PC-3 (cell line): ENCODE measurements around the gene ITGA1. TPM values are rescaled to one million over a fixed set of nuclear protein-coding genes. Genes with fewer than 3 reads are reported as not detected.
A peak's percentile ranks its signal among the peaks of the same experiment; 100 is the strongest.

Experiments used
- ATAC-seq: fragments of 200-7000 bp; cut with Tn5 transposase; 2 replicates; pipeline ENCODE4 v1.9.1; 2020; ENCODE audit warnings: mild to moderate bottlenecking, moderate library complexity
- BruUV-seq: library from RNA; stranded (reverse); fragments of 400-500 nt; replicated peaks from 2 replicates; lab custom pipeline; 2021; lab: Mats Ljungman, UMichigan
- CTCF ChIA-PET: fragments of 300-600 bp; sonication (Branson Sonifier 250); formaldehyde crosslinking; loops from one replicate; lab custom pipeline; 2022; ENCODE audit warnings: antibody characterized with exemption; lab: Charles Lee
- POLR2A ChIA-PET: fragments of 300-600 bp; sonication (Branson Sonifier 250); formaldehyde crosslinking; loops from one replicate; lab custom pipeline; 2022; ENCODE audit warnings: antibody characterized with exemption; ENCODE audit not compliant: unreplicated experiment; lab: Charles Lee
- DNase-seq: peaks from one replicate; pipeline ENCODE4 v3.0.0-alpha.2; 2015
- H2AFZ ChIP-seq: fragments of 300-600 bp; sonication (generic); 2 replicates; pipeline ENCODE4 v1.6.0; 2016; ENCODE audit warnings: antibody characterized with exemption, low read length
- H3F3A ChIP-seq: fragments of 300-600 bp; sonication (generic); one replicate; pipeline ENCODE4 v1.6.0; 2017; ENCODE audit warnings: antibody characterized with exemption, low read length, control low read depth, mild to moderate bottlenecking; ENCODE audit not compliant: unreplicated experiment
- H3K27ac ChIP-seq: fragments of 300-600 bp; sonication (generic); 2 replicates; pipeline ENCODE4 v1.5.1; 2016; ENCODE audit warnings: mild to moderate bottlenecking, low read length
- H3K27me3 ChIP-seq: fragments of 300-600 bp; sonication (generic); 2 replicates; pipeline ENCODE4 v1.6.1; 2016; ENCODE audit warnings: low read length, mixed read lengths
- H3K36me3 ChIP-seq: fragments of 300-600 bp; sonication (generic); 2 replicates; pipeline ENCODE4 v1.6.1; 2016; ENCODE audit warnings: low read depth, mixed run types, low read length, mixed read lengths
- H3K4me1 ChIP-seq: fragments of 300-600 bp; sonication (generic); 2 replicates; pipeline ENCODE4 v1.5.1; 2016; ENCODE audit warnings: low read length; ENCODE audit not compliant: insufficient read depth
- H3K4me2 ChIP-seq: fragments of 300-600 bp; sonication (generic); 2 replicates; pipeline ENCODE4 v1.6.0; 2016; ENCODE audit warnings: low read length
- H3K4me3 ChIP-seq: fragments of 300-600 bp; sonication (generic); 2 replicates; pipeline ENCODE4 v1.5.1; 2016; ENCODE audit warnings: mild to moderate bottlenecking, low read length, mixed read lengths
- H3K79me2 ChIP-seq: fragments of 300-600 bp; sonication (generic); 2 replicates; pipeline ENCODE4 v1.6.1; 2017; ENCODE audit warnings: low read length, mixed read lengths
- H3K9ac ChIP-seq: fragments of 300-600 bp; sonication (generic); 2 replicates; pipeline ENCODE4 v1.6.0; 2016; ENCODE audit warnings: mild to moderate bottlenecking, low read length
- H3K9me2 ChIP-seq: fragments of 300-600 bp; sonication (generic); replicated peaks from 2 replicates; pipeline ENCODE4 v1.6.1; 2016; ENCODE audit warnings: mixed run types, low read length, mixed read lengths
- H3K9me3 ChIP-seq: fragments of 300-600 bp; sonication (generic); 2 replicates; pipeline ENCODE4 v1.6.1; 2016; ENCODE audit warnings: low read length, mixed read lengths
- H4K20me1 ChIP-seq: fragments of 300-600 bp; sonication (generic); 2 replicates; pipeline ENCODE4 v1.6.1; 2016; ENCODE audit warnings: low read length, mixed read lengths
- CTCF ChIP-seq: fragments of 300-600 bp; sonication (generic); conservative IDR thresholded peaks from 2 replicates; pipeline ENCODE4 v1.5.1; 2017; ENCODE audit warnings: antibody characterized with exemption, low read depth, mild to moderate bottlenecking, low read length
- EZH2 ChIP-seq: fragments of 300-600 bp; sonication (generic); IDR thresholded peaks from one replicate; pipeline ENCODE4 v1.6.1; 2017; ENCODE audit warnings: antibody characterized with exemption, mild to moderate bottlenecking, low read length; ENCODE audit not compliant: unreplicated experiment
- EZH2phosphoT487 ChIP-seq: fragments of 300-600 bp; sonication (generic); IDR thresholded peaks from 2 replicates; pipeline ENCODE4 v1.6.1; 2018; ENCODE audit warnings: mild to moderate bottlenecking, antibody characterized with exemption, low read length, borderline replicate concordance
- intact Hi-C: fragments of 100-400 bp; cut with micrococcal nuclease; formaldehyde crosslinking; loops from 2 replicates; pipeline ENCODE4 v1.9.0; 2023
- total RNA-seq: library from RNA; depleted of rRNA; stranded (reverse); fragments of >200 nt; gene quantifications from 2 replicates; pipeline ENCODE4 v1.2.3, GENCODE V29; 2014

Gene ITGA1
- total RNA-seq, 1 experiment from 2014 or later = 4.7 TPM

GRCh38 chr5:52796031-52796430 lies 8.3 kb downstream of the ITGA1 start:
- H3K36me3 ChIP-seq = peaks cover 2% of the 10 kb centered on the region; the same call in 1 of the 2 replicates
- H3F3A ChIP-seq = no peaks in the 10 kb centered on the region
- DNase-seq (no peak), ATAC-seq (no peak)
- no peaks in the 10 kb centered on the region for H3K27me3 ChIP-seq
- H3K4me1 ChIP-seq = peaks cover 13% of the 10 kb centered on the region; the same call in 1 of the 2 replicates
- no peak overlapping the region for H3K9ac ChIP-seq
- H3K79me2 ChIP-seq = peaks cover 28% of the 10 kb centered on the region
- no peak overlapping the region for H3K27ac ChIP-seq
- TF ChIP-seq CTCF (no peak), EZH2phosphoT487 (no peak)
- H3K9me2 ChIP-seq = no peaks in the 10 kb centered on the region
- no TSS peak for BruUV-seq
- POLR2A ChIA-PET = no interaction called here
- intact Hi-C loops = no loop called here
- no peaks in the 10 kb centered on the region for H3K9me3 ChIP-seq
- CTCF ChIA-PET = no interaction called here
- no peak overlapping the region for H2AFZ ChIP-seq
- H3K4me2 ChIP-seq = no peak overlapping the region
- no peak overlapping the region for H3K4me3 ChIP-seq
- H4K20me1 ChIP-seq = peaks cover 11% of the 10 kb centered on the region

GRCh38 chr5:52796516-52797103 lies 8.9 kb downstream of the ITGA1 start:
- ATAC-seq (no peak), DNase-seq (no peak)
- ChIA-PET CTCF (no interaction called here), POLR2A (interaction anchor here (0.5 kb wide), 1 partner anchor 170 kb away, joined by 3 read pairs; no protein-coding TSS in a partner anchor)
- H3F3A ChIP-seq = no peaks in the 10 kb centered on the region
- H4K20me1 ChIP-seq = peaks cover 15% of the 10 kb centered on the region
- no TSS peak for BruUV-seq
- TF ChIP-seq EZH2phosphoT487 (no peak), EZH2 (no peak), CTCF (no peak)
- H3K4me3 ChIP-seq = no peak overlapping the region
- peaks cover 13% of the 10 kb centered on the region; the same call in 1 of the 2 replicates for H3K4me1 ChIP-seq
- H3K4me2 ChIP-seq = no peak overlapping the region
- H3K27me3 ChIP-seq = no peaks in the 10 kb centered on the region
- H2AFZ ChIP-seq = no peak overlapping the region
- no peaks in the 10 kb centered on the region for H3K9me3 ChIP-seq
- intact Hi-C loops = no loop called here
- H3K36me3 ChIP-seq = peaks cover 7% of the 10 kb centered on the region
- H3K9me2 ChIP-seq = no peaks in the 10 kb centered on the region
- H3K79me2 ChIP-seq = peaks cover 34% of the 10 kb centered on the region
- no peak overlapping the region for H3K9ac ChIP-seq
- H3K27ac ChIP-seq = no peak overlapping the region

GRCh38 chr5:52798938-52799337 lies 11.2 kb downstream of the ITGA1 start:
- intact Hi-C loops = loop anchor here (1.0 kb wide), 2 partner anchors 11 to 116 kb away; no protein-coding TSS in a partner anchor
- CTCF ChIA-PET = interaction anchor here (0.6 to 1.9 kb wide), 4 partner anchors 17 to 134 kb away, joined by 3 to 7 read pairs (median 5); no protein-coding TSS in a partner anchor
- H3K9me3 ChIP-seq = no peaks in the 10 kb centered on the region
- H2AFZ ChIP-seq = peak overlapping the region; percentile 73; the same call in 1 of the 2 replicates
- H3K4me1 ChIP-seq = peaks cover 19% of the 10 kb centered on the region
- H3K27ac ChIP-seq = peak overlapping the region; percentile 99
- H3K9ac ChIP-seq = peak overlapping the region; percentile 100
- H3K79me2 ChIP-seq = peaks cover 57% of the 10 kb centered on the region
- H3F3A ChIP-seq = no peaks in the 10 kb centered on the region
- no peak for ATAC-seq
- H3K36me3 ChIP-seq = peaks cover 20% of the 10 kb centered on the region
- TF ChIP-seq CTCF = no peak
- no peak for TF ChIP-seq EZH2
- TF ChIP-seq EZH2phosphoT487 = no peak
- H4K20me1 ChIP-seq = peaks cover 32% of the 10 kb centered on the region
- H3K9me2 ChIP-seq = no peaks in the 10 kb centered on the region
- H3K4me2 ChIP-seq = peak overlapping the region; percentile 99
- DNase-seq = no peak
- H3K4me3 ChIP-seq = peak overlapping the region; percentile 77
- no TSS peak for BruUV-seq
- POLR2A ChIA-PET = interaction anchor here (0.6 to 1.2 kb wide), 4 partner anchors 9 to 134 kb away, joined by 3 to 8 read pairs (median 3); no protein-coding TSS in a partner anchor
- H3K27me3 ChIP-seq = no peaks in the 10 kb centered on the region
